H1 (cell line): ENCODE results near the gene EFHD1.

Experiments used
- ATF2 ChIP-seq: IDR thresholded peaks from 2 replicates; pipeline ENCODE4 v1.6.1; 2012; ENCODE audit warnings: low read length, inconsistent platforms
- CHD2 ChIP-seq: IDR thresholded peaks from 2 replicates; pipeline ENCODE4 v1.6.1; 2012; ENCODE audit warnings: low read length, improper control_type of control experiment
- CTCF ChIP-seq, 3 experiments: IDR thresholded peaks; 1 replicate in 2 of 3; 2 replicates in 1 of 3; pipeline versions ENCODE4 v1.5.1 to v1.6.1; 2011; ENCODE audit warnings: low read length in 3 of 3, mild to moderate bottlenecking in 3 of 3, inconsistent platforms in 2 of 3, low read depth in 1 of 3, moderate library complexity in 1 of 3; ENCODE audit not compliant: insufficient read depth in 1 of 3; ENCODE audit errors: control extremely low read depth in 1 of 3
- GABPA ChIP-seq: IDR thresholded peaks from 2 replicates; pipeline ENCODE4 v1.6.1; 2011; ENCODE audit warnings: mild to moderate bottlenecking, low read length, moderate library complexity, borderline replicate concordance; ENCODE audit not compliant: insufficient read depth
- HDAC6 ChIP-seq: IDR thresholded peaks from one replicate; pipeline ENCODE4 v1.7.1; 2012; ENCODE audit warnings: low read depth, mild to moderate bottlenecking, inconsistent platforms, low read length, moderate library complexity
- JUND ChIP-seq: IDR thresholded peaks from 2 replicates; pipeline ENCODE4 v1.6.1; 2011; ENCODE audit warnings: mild to moderate bottlenecking, improper control_type of control experiment, low read length
- RAD21 ChIP-seq, 2 experiments: IDR thresholded peaks in 1 of 2; conservative IDR thresholded peaks in 1 of 2; 2 replicates each; pipeline ENCODE4 v1.6.1; 2011; ENCODE audit warnings: low read depth in 2 of 2, low read length in 2 of 2, improper control_type of control experiment in 1 of 2, inconsistent platforms in 1 of 2, mild to moderate bottlenecking in 1 of 2, moderate library complexity in 1 of 2
- RFX5 ChIP-seq: IDR thresholded peaks from 2 replicates; pipeline ENCODE4 v1.6.1; 2011; ENCODE audit warnings: low read depth, low read length, improper control_type of control experiment, borderline replicate concordance

- no peak for TF ChIP-seq CHD2
- TF ChIP-seq RFX5: no peak
- TF ChIP-seq JUND: no peak
- no peak for TF ChIP-seq HDAC6
- no peak for TF ChIP-seq ATF2
- no peak for TF ChIP-seq GABPA
- no peak for TF ChIP-seq CTCF (IDR thresholded peaks at IDR 0.05; ENCODE audit: control extremely low read depth in 1 of 3, insufficient read depth in 1 of 3, low read depth in 1 of 3, low read length in 3 of 3)
- TF ChIP-seq RAD21 (IDR thresholded peaks at IDR 0.05 in 1 of 2, conservative IDR thresholded peaks at IDR 0.05 in 1 of 2; ENCODE audit: low read depth in 2 of 2, low read length in 2 of 2): no peak
These were observed 89.6 kb downstream of the EFHD1 start for GRCh38 chr2:232723027-232723426.
